ENCODE measurements around the gene APOBEC3A.

DNA sequence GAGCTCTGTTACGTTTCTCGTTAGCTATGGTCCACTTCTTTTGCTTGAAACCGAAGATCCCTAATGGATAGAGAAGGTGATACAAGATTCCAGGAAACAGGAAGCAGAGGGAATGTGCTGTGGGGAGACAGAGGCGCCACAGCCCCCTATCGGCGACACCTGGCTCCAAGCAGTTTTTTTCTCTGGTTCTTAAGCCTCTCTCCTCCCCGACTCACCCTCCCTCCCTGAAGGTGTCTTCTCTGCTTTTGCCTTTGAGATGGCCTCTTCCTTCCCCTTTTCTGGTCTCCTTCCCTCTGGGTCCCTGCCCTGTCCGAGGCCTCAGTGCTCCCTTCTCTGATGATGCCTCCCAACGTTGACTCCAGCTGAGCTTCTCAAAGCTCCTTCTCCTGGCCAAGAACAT is 14.2 kb upstream of the APOBEC3A start:
- TF ChIP-seq, protein P1, sequence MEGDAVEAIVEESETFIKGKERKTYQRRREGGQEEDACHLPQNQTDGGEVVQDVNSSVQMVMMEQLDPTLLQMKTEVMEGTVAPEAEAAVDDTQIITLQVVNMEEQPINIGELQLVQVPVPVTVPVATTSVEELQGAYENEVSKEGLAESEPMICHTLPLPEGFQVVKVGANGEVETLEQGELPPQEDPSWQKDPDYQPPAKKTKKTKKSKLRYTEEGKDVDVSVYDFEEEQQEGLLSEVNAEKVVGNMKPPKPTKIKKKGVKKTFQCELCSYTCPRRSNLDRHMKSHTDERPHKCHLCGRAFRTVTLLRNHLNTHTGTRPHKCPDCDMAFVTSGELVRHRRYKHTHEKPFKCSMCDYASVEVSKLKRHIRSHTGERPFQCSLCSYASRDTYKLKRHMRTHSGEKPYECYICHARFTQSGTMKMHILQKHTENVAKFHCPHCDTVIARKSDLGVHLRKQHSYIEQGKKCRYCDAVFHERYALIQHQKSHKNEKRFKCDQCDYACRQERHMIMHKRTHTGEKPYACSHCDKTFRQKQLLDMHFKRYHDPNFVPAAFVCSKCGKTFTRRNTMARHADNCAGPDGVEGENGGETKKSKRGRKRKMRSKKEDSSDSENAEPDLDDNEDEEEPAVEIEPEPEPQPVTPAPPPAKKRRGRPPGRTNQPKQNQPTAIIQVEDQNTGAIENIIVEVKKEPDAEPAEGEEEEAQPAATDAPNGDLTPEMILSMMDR (IDR thresholded peaks at IDR 0.05): no peak
- TF ChIP-seq POLR2A (IDR thresholded peaks at IDR 0.05): no peak

All from thyroid gland (tissue), 4 donors.